WERI-Rb-1 (cell line): ENCODE results near the gene RNU6-1.

Source experiments
- DNase-seq: peaks from one replicate; pipeline ENCODE4 v3.0.0-alpha.2; 2020
- H3K27ac ChIP-seq: fragments of 250-450 bp; sonication (Bioruptor Pico); 2 replicates; pipeline ENCODE4 v1.5.1; 2020; ENCODE audit warnings: mild to moderate bottlenecking, moderate library complexity
- H3K27me3 ChIP-seq: fragments of 250-450 bp; sonication (Bioruptor Pico); 2 replicates; pipeline ENCODE4 v1.5.1; 2021; ENCODE audit warnings: mild to moderate bottlenecking, low read depth, moderate library complexity; ENCODE audit not compliant: insufficient read depth, severe bottlenecking
- H3K36me3 ChIP-seq: fragments of 250-450 bp; sonication (Bioruptor Pico); 2 replicates; pipeline ENCODE4 v1.5.1; 2020; ENCODE audit warnings: mild to moderate bottlenecking, moderate library complexity
- H3K4me3 ChIP-seq: 2 replicates; pipeline ENCODE4 v1.5.1; 2011; ENCODE audit warnings: low read depth, mild to moderate bottlenecking, control low read depth, low read length
- H3K9me3 ChIP-seq: fragments of 250-450 bp; sonication (Bioruptor Pico); 2 replicates; pipeline ENCODE4 v1.5.1; 2021; ENCODE audit warnings: mild to moderate bottlenecking, moderate library complexity; ENCODE audit not compliant: severe bottlenecking
- CTCF ChIP-seq: IDR thresholded peaks from 2 replicates; pipeline ENCODE4 v1.5.1; 2011; ENCODE audit warnings: low read depth, mild to moderate bottlenecking, control low read depth, inconsistent platforms, low read length

The RNU6-1 gene

GRCh38 chr15:67884009-67884408, 44.2 kb upstream of the RNU6-1 start:
- TF ChIP-seq CTCF, result no peak
- Histone ChIP-seq H3K36me3 (no peaks in the 10 kb centered on the region), H3K27me3 (no peaks in the 10 kb centered on the region), H3K27ac (no peak overlapping the region), H3K4me3 (no peak overlapping the region), H3K9me3 (no peaks in the 10 kb centered on the region)
- no peak for DNase-seq

GRCh38 chr15:67883234-67883773, 43.5 kb upstream of the RNU6-1 start:
- no peak for TF ChIP-seq CTCF
- Histone ChIP-seq H3K36me3 (no peaks in the 10 kb centered on the region), H3K27ac (no peak overlapping the region), H3K4me3 (no peak overlapping the region), H3K9me3 (no peaks in the 10 kb centered on the region), H3K27me3 (no peaks in the 10 kb centered on the region)
- no peak for DNase-seq

- H3K36me3 ChIP-seq, result no peaks in the 10 kb centered on the region
- no peak for DNase-seq
Measured at GRCh38 chr15:67882487-67883233, 42.8 kb upstream of the RNU6-1 start.

GRCh38 chr15:67880651-67881182, 40.9 kb upstream of the RNU6-1 start:
- H3K4me3 ChIP-seq, result no peak overlapping the region
- no peak for TF ChIP-seq CTCF
- no peak overlapping the region for H3K27ac ChIP-seq
- DNase-seq, result no peak
- no peaks in the 10 kb centered on the region for H3K9me3 ChIP-seq
- no peaks in the 10 kb centered on the region for H3K27me3 ChIP-seq
- H3K36me3 ChIP-seq, result no peaks in the 10 kb centered on the region

More at GRCh38 chr15:67882487-67883233, 42.8 kb upstream of the RNU6-1 start:
- no peak for TF ChIP-seq CTCF
- Histone ChIP-seq H3K9me3 (no peaks in the 10 kb centered on the region), H3K27ac (no peak overlapping the region), H3K4me3 (no peak overlapping the region), H3K27me3 (no peaks in the 10 kb centered on the region)

- Histone ChIP-seq H3K27ac (no peak overlapping the region), H3K9me3 (no peaks in the 10 kb centered on the region), H3K36me3 (no peaks in the 10 kb centered on the region), H3K27me3 (no peaks in the 10 kb centered on the region), H3K4me3 (no peak overlapping the region)
- no peak for TF ChIP-seq CTCF
- DNase-seq, result no peak
Measured at GRCh38 chr15:67879440-67880129, 39.7 kb upstream of the RNU6-1 start.
